HG03457 (cell line): ENCODE data around the gene TMEM63A.
"Not testable (repeated sequence)": the region's sequence is repeated elsewhere in the genome, so short reads cannot be mapped to it uniquely, and the experiment has no call there.

Experiments used
- ATAC-seq: cut with Tn5 transposase; IDR thresholded peaks from one replicate; pipeline ENCODE4 v1.9.1; 2021; ENCODE audit warnings: moderate number of reproducible peaks; ENCODE audit not compliant: unreplicated experiment

TMEM63A gene

GRCh38 chr1:225881959-225882693, at the start of gene TMEM63A:
Gene TMEM63A, minus strand, starts transcription at chr1:225882380. Its CDS starts 4,800 bp downstream, at chr1:225877580.
- ATAC-seq, result peak; percentile 53

DNA sequence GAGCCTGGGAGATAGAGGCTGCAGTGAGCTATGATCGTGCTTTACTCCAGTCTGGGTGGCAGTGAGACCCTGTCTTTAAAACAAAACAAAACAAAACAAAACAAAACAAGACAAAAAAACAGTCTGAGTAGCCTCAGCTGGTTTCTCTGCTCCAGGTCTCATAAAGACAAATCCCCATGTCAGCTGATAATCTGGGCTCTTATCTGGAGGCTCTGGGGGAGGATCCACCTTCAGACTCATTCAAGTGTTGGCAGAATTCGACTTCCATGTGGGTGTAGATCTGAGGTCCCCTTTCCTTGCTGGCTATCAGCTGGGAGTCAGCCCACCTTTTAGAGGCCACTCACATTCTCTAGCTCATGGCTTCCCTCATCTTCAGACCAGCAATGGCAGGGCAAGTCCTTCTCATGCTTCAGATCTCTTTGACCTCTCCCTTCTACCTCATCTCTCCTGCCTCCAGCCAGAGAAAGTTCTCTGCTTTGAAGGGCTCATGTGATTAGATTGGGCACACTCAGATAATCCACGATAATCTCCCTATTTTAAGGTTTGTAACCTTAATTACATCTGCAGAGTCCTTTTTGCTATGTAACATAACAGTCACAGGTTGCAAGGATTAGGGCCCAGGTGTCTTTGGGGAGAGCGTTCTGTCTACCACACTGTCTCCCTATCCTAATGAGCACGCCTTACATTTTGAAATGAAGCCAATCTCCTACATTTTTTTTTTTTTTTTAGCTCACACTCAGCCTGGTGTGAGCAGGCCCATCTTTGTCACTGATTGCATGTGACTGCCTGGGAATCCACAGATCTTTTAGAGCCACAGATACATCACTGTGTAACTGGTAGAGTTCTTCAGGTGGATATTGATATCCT, 49.3 kb upstream of the TMEM63A start:
- ATAC-seq, result no peak

GRCh38 chr1:225930566-225930965, 48.4 kb upstream of the TMEM63A start:
- no peak for ATAC-seq

GRCh38 chr1:225929462-225929861, 47.3 kb upstream of the TMEM63A start:
- not testable (repeated sequence) for ATAC-seq

DNA sequence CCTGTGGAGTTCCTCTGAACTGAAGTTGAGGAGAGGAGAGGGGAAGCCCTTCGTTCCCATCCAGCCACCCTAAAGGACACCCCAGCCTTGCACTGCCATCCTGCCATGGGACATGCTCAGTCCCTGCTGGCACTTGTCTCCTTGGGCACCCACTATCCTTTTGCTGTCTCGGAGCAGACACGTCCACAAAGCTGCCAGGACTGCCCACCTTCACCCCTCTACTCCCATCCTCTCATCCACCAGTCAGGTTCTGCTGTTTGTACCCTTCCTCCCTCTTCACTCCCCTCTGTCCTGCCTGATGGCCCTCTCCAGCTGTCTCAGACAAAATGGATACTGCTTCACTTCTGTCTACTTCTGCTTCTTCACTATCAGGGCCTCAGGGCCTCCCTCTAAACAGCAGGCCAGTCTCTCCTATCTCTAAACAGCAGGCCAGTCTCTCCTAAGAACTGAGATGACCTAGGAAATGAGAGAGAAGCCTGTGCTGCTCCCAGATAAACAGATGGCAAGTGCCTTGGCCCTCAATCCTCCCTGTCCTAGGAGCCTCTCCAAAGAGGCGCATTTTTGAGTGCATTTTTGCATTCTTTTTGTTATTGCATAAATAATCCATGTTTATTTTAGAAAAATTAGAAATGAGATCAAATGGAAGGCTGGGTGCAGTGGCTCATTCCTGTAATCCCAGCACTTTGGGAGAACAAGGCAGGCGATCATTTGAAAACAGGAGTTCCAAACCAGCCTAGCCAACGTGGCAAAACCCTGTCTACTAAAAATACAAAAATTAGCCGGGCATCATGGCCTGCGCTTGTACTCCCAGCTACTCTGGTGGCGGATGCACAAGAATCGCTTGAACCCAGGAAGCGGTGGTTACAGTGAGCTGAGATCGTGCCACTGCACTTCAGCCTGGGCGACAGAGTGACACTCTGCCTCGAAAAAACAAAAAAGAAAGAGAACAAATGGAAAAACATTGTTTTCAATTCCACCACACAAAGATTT, 46.3 kb upstream of the TMEM63A start:
- no peak for ATAC-seq

DNA sequence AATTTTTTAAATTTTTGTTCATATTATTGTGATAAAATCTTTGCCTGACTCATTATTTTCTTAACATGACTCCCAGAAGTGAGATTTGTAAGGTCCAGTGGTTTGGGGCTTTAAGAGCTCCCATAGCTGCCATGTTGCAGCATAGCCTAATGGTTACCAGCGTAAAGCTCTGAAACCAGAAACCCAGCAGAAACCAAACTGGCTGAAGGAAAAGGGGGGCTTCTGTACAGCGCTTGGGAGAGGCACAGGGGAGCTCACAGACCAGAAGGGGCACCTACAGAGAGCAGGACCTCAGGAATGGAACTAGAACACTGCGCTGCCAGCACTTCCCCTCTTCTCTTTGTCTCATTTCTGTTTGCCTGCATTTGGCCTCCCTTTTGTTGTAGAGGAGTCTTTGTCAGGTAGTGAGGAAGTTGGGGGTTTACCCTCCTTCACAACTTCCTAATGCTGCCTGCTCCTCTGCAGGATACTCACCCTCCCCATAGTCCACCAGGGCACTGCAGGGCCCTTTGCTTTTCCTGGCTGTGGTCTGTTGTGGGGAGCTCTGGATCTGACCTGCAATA, 44.5 kb upstream of the TMEM63A start:
- ATAC-seq, result no peak

DNA sequence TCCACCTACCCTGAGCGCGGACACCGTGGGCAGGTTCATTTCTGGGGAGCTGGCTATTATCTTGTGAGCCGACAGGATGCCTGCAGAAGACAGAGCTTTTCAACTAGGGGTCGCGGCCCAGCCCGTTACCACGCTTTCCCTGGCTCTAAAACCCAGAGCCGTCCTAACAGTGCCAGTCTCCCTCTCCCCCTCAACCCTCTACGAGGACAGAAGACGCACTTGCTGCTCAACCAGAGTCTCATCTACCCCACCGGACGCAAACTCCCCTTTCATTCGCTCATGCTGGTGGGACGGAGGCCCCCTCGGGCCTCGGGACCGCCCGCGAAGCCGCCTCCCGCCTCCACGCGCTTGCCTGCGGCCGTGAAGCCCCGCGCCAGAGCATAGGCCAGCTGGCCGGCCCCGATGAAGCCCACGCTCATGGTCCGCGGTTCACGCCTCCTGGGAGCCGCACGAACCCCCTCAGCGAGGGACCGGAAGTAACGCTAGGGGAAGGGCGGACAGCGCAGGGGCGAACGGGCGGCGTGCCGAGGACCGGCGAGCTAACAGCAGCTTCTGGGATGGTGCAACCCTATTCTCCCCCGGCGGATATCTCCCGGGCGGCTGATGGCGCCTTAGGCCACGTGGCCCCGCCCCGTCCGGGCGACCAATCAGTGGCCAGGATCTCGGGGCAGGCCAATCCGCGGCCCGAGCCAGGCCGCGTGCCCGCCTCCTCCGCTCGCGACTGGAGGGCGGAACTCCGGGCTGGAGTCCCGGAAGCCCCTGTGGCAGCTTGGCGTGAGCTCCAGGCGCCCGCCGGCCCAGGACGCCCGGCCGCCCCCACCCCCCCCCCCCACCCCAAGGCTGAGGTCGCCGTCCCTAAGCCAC, 41.7 kb upstream of the TMEM63A start, which contains the start of gene PYCR2:
PYCR2 (minus strand) TSS at position 559 of the 864 bp plus-strand sequence; CDS start at position 419, 140 bp downstream.
- ATAC-seq, result peak; percentile 97

DNA sequence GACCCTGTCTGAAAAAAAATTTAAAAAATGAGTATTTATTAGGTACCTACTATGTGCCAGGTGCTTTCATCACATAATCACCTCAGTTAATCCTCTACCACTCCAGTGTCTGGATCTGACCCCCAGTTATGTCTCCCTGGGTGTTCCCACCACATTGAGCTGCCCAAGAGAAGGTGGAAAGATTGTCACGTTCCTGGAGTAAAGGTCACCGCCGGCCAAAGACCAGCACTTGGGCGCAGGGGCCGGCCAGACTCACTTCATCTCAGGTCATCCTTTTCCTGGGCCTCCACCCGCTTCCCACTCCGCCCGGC, 41.2 kb upstream of the TMEM63A start:
- no peak for ATAC-seq

GRCh38 chr1:225921734-225922709, 39.8 kb upstream of the TMEM63A start:
- ATAC-seq, result no peak

DNA sequence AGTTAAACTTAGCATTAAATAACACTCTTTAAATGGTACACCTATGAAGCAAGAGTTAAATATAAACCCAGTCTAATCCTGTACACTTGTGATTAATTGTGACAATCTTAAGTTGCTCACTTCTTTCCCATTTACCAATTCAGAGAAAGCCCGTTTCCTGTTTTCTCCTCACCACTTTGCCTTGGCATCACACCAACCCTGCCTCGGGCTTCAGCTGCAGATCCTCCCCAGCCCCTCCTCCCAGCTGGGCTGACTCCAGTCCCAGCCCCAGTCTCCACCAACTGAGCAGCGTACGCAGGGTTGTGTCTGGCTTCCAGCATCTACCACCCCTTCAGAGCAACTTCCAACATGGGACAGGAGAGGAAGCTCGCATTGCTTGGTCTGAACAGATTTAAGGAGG, 37.7 kb upstream of the TMEM63A start:
- no peak for ATAC-seq

DNA sequence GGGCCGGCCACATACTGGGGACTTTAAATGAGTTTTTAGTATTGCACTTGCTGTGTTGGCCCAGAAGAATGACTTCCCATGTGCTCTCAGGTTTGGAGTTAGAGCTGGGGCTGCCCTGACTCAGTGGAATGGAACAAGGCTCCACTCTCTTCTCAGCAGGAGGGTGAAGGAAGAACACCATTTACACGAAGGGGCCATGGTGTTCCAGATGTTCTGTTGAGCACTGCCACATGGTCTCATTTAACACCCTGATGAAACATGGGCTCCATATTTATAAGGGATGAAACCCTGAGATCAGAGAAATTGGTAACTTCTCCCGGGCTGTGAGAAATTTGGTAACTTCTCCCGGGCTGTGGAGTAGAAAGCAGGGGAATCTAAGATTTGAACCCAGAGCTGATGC, 36.1 kb upstream of the TMEM63A start:
- ATAC-seq, result no peak

DNA sequence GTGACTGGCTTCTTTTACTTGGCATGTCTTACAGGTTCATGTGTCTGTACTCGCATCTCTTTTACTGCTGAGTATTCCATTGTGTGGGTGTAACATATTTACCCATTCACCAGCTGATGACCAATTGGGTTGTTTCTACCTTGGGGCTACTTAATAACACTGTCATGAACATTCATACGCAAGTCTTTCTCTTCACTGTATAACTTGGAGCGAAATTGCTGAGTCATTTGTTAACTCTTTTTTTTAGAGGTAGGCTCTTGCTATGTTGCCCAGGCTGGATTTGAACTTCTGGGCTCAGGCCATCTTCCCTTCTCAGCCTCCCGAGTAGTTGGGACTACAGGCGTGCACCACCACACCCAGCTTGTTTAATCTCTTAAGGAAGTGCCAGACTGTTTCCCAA, 35.4 kb upstream of the TMEM63A start:
- ATAC-seq, result no peak

- ATAC-seq, result no peak
Observed at GRCh38 chr1:225917101-225917500, 34.9 kb upstream of the TMEM63A start.

DNA sequence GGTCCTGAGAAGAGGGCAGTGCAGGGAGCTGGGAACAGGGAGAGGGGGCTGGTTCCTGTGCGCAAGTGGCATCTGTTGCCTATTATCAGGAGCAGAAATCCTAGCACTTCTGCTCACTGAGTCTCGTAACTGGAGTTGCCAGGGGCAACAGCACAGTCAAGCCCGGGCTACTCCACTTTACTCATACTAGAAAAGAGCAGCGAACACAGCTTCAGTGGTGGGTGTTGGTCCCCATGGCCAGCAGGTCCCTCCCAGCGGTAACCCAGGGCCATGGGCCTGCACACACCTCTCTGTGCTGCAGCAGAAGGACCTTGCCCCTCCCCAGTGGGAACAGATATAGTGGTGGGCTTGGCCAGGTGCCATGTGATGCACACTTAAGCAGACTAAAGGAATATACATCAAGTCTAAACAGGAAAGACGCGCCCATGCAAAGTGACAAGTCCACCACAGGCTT, 33.4 kb upstream of the TMEM63A start:
- ATAC-seq, result no peak

DNA sequence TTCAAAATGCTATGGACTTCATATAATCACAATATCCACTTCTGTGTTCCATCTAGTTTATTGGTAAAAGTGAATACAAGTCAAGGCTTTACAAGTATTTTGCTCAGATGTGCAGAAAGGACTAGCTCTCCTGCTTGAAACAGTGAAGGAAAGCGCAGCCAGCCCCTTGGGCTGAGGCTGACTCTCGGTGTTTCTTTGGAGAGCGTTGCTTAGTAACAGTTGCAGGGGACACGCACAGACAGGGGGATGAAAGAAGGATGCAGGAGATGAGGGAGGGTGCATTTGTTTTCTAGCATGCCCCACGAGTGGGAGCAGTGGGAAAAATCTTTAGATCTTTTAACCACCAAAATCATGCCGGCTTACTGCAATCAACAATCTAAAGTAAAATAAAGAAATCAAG, 32.8 kb upstream of the TMEM63A start:
- no peak for ATAC-seq

GRCh38 chr1:225914391-225914790, 32.2 kb upstream of the TMEM63A start:
- ATAC-seq, result no peak

DNA sequence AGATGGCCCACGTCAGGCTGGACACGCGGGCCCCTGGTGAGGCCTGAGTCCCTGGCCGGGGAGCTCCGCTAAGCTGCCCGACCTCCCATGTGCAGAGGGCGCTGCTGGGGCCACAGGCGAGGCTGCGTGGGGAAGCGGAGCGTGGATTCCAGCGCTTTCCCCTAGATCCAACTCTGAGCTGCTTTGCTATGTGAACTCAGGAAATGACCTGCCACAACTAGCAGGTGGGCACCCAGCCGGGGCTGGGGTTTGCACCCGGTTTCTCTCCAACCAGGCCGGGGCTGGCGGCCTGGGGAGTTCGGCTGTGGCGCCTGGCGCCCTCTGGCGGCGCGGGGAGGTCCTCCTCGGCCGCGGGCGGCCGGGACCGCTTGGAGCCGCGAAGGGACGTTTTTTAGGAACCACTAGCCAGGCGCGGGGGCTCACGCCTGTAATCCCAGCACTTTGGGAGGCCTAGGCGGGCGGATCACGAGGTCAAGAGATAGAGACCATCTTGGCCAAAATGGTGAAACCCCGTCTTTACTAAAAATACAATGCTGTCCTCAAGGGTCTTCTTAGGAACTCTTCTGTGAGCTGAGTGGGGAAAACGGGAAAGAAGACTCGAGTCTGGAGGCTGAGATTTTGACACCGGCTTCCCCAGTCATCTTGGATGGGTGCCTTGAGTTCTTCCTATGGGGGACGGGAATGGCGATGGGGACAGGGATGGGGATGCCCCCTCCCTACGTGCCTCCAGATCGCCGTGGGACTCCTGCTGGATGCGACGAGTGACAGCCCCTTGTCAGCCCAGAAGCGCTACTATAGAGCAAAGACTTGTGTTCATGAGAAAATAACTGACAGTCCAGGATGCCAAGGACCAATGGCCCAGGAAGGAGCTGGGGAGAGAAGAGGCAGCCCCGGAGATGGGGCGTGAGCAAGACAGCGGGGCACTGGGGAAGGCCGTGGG, 29.3 kb upstream of the TMEM63A start:
- no peak for ATAC-seq
